HG02623 (cell line): Measurements from ENCODE around the gene XBP1.
"Not testable (repeated sequence)": the region's sequence is repeated elsewhere in the genome, so short reads cannot be mapped to it uniquely, and the experiment has no call there.

ENCODE experiments used
- ATAC-seq: cut with Tn5 transposase; IDR thresholded peaks from one replicate; pipeline ENCODE4 v1.9.1; 2021; ENCODE audit warnings: moderate library complexity; ENCODE audit not compliant: unreplicated experiment

Gene XBP1

DNA sequence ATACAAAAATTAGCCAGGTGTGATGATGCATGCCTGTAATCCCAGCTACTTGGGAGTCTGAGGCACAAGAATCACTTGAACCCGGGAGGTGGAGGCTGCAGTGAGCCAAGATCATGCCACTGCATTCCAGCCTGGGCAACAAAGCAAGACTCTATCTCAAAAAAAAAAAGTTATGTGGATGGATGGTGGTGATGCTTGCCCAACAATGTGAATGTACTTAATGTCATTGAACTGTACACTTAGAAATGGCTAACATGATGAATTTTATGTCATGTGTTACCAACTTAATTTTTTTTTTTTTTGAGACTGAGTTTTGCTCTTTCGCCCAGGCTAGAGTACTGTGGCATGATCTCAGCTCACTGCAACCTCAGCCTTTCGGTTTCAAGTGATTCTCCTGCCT, 45.9 kb downstream of the XBP1 start:
- not testable (repeated sequence) for ATAC-seq

DNA sequence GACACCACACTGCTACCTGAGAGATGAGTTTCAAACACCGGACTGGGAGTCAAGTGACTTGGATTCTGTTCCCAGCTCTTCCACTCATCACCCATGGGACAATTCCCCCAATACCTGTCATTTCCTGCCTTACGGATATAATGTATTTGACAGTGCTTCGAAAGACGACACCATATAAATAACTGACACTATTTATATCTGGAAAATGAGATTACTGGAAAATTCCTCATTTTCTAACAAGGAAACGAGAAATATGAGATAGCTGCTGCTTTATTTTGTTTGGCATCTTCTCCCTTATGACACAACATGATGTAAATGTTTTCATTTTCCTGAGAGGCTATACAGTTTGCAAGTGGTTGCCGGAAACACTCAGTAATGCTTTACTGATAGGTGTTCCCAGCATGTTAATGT, 49.9 kb downstream of the XBP1 start:
- no peak for ATAC-seq
